Measurements from ENCODE around the gene HPN.

HPN gene

DNA sequence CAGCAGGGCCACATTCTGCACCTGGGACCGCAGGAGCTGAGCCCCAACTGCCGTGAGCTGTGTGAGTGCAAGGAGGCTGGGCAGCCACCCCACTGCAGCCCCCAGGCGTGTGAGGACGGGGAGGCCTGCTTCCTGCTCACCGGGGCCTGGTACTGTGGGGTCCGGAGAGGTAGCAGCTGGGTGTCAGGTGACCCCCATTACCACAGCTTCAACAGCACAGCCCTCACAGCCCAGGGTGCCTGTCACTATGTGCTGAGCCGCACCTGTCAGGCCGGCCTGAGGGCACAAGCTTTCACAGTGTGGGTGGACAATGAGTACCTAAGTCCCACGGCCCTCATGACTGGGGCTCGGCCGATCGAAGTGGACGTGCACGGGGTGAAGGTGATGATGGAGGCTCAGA is 38.3 kb downstream of the HPN start:
- no peak overlapping the region for H3K27ac ChIP-seq
- H3K4me3 ChIP-seq (ENCODE audit: low read depth, low read length): no peak overlapping the region
- no peak for DNase-seq
- H3K9me3 ChIP-seq (ENCODE audit: severe bottlenecking): peaks cover 13% of the 10 kb centered on the region
- H3K36me3 ChIP-seq: no peaks in the 10 kb centered on the region
- TF ChIP-seq, protein P1, sequence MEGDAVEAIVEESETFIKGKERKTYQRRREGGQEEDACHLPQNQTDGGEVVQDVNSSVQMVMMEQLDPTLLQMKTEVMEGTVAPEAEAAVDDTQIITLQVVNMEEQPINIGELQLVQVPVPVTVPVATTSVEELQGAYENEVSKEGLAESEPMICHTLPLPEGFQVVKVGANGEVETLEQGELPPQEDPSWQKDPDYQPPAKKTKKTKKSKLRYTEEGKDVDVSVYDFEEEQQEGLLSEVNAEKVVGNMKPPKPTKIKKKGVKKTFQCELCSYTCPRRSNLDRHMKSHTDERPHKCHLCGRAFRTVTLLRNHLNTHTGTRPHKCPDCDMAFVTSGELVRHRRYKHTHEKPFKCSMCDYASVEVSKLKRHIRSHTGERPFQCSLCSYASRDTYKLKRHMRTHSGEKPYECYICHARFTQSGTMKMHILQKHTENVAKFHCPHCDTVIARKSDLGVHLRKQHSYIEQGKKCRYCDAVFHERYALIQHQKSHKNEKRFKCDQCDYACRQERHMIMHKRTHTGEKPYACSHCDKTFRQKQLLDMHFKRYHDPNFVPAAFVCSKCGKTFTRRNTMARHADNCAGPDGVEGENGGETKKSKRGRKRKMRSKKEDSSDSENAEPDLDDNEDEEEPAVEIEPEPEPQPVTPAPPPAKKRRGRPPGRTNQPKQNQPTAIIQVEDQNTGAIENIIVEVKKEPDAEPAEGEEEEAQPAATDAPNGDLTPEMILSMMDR (IDR thresholded peaks at IDR 0.05; ENCODE audit: low read depth, low read length): no peak
- H3K27me3 ChIP-seq (ENCODE audit: insufficient read depth, low read depth, severe bottlenecking): no peaks in the 10 kb centered on the region

DNA sequence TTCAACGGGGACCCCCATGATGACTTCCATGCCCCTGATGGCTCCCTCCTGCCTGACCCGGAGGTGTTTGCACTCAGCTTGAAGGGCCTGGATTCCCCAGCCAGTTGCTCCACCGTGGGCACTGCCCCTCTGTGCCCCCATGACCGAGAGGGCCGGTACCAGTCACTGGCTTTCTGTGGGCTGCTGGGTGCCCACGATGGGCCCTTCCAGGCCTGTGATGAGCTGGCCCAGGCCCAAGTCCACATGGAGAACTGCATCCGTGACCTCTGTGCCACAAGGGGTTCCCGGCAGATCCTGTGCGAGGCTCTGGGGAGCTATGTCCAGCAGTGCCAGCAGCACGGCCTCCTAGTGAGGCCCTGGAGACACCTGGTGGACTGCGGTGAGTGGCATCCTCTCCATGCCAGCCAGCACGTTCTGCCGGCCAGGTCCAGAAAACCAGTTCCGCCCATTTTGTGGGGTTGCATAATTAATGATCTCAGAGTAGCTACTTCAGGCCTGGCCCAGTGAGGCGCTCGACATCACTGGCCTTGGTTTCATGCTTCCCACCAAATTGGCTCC is 39.2 kb downstream of the HPN start:
- no peak overlapping the region for H3K27ac ChIP-seq

DNA sequence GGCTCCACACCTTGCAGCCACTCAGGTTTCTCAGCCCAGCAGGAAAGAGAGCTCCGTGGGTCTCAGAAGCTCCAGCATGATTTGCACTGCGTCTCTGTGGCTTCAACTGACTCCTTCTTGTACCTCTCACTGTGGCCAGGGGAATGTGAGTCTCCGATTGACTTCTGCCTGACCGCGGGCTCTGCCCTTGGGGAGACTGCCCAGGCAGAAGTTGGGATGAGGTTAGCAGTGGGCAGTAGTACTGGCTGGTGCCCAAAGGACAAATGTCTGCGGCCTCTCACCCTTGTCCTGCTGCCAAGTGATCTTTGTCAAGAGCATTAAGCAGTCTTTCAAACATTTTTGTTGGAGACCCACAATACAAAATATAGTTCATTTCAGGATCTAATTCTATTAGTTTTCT is 39.7 kb downstream of the HPN start:
- DNase-seq: no peak
- TF ChIP-seq, protein P1 (IDR thresholded peaks at IDR 0.05; ENCODE audit: low read depth, low read length): no peak
- Histone ChIP-seq H3K4me3 (ENCODE audit: low read depth, low read length) (no peak overlapping the region), H3K27ac (no peak overlapping the region), H3K27me3 (ENCODE audit: insufficient read depth, low read depth, severe bottlenecking) (no peaks in the 10 kb centered on the region), H3K9me3 (ENCODE audit: severe bottlenecking) (peaks cover 13% of the 10 kb centered on the region), H3K36me3 (no peaks in the 10 kb centered on the region)

More for the DNA sequence above, 39.2 kb downstream of the HPN start:
- Histone ChIP-seq H3K4me3 (ENCODE audit: low read depth, low read length) (no peak overlapping the region), H3K9me3 (ENCODE audit: severe bottlenecking) (peaks cover 13% of the 10 kb centered on the region), H3K27me3 (ENCODE audit: insufficient read depth, low read depth, severe bottlenecking) (no peaks in the 10 kb centered on the region), H3K36me3 (no peaks in the 10 kb centered on the region)
- TF ChIP-seq, protein P1 (IDR thresholded peaks at IDR 0.05; ENCODE audit: low read depth, low read length): no peak
- no peak for DNase-seq

DNA sequence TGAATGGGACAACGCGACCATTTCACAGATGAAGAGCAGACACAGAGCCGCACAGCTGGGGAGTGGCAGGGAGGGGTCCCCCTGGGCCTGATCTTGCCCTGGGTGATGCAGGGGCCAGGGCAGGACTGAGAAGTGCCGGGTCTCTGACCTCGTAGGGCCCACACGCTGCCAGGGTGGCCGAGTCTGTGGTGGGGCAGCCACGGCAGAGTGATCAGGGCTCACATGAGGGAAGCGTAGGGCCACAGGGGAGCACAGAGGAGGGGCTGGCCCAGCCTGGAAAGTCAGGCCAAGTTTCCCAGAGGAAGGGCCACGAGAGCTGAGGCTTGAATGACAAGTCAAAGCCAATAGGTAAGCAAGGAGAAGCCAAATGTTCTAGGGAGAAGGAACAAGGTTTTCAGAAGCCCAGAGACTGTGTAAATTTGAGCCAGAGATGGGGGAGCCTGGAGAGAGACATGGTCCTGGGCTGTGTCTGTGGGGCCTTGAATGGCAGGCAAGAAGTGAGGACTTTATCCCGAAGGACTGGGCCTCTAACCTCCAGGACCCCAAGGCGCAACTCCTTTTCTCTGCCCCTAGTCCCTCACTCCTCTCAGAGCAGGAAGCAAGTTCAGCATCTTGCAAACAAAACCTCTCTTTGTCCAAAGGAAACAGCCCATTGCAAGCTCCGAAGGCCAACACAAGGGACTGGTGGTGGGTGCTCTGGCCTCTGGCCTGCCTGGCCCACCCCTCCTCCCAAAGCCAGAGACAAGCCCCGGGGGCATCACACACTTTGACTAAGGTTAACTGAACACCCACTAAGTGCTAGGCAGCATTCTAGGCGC is 42.4 kb downstream of the HPN start:
- Histone ChIP-seq H3K27ac (no peak overlapping the region), H3K9me3 (ENCODE audit: severe bottlenecking) (peaks cover 13% of the 10 kb centered on the region), H3K27me3 (ENCODE audit: insufficient read depth, low read depth, severe bottlenecking) (no peaks in the 10 kb centered on the region), H3K4me3 (ENCODE audit: low read depth, low read length) (no peak overlapping the region), H3K36me3 (no peaks in the 10 kb centered on the region)
- DNase-seq: no peak
- TF ChIP-seq, protein P1 (IDR thresholded peaks at IDR 0.05; ENCODE audit: low read depth, low read length): no peak

DNA sequence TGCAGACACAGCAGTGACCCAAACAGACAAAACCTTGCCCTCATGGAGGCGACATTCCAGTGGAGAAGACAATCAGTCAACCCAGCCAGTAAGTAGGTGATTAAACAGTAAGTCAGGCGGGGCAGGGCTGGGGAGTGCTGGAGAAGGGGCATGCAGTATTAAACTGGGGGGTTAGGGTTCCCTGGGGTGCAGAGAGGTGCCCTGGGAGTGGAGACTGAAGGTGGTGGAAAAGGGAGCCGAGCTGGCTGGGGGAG is 42.9 kb downstream of the HPN start:
- Histone ChIP-seq H3K4me3 (ENCODE audit: low read depth, low read length) (no peak overlapping the region), H3K27me3 (ENCODE audit: insufficient read depth, low read depth, severe bottlenecking) (no peaks in the 10 kb centered on the region), H3K9me3 (ENCODE audit: severe bottlenecking) (peaks cover 13% of the 10 kb centered on the region), H3K27ac (no peak overlapping the region), H3K36me3 (no peaks in the 10 kb centered on the region)
- DNase-seq: no peak
- TF ChIP-seq, protein P1 (IDR thresholded peaks at IDR 0.05; ENCODE audit: low read depth, low read length): no peak

DNA sequence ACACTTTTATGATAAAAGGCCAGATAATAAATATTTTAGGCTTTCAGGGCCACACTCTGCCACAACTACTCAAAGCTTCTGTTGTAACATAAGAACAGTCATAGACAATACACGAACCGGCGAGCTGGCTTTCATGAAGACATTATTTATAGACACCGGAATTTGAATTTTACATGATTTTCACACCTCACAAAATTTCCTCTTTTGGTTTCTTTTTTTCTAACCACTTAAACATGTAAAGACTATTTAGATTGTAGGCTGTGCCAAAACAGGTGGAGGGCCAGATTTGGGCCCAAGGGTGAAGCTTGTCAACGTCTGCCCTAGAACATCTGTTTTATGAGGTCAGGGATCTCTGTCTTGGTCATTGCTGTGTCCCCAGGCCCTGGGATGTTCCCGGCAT is 44.4 kb downstream of the HPN start:
- H3K27me3 ChIP-seq (ENCODE audit: insufficient read depth, low read depth, severe bottlenecking): no peaks in the 10 kb centered on the region
- no peak overlapping the region for H3K27ac ChIP-seq
- no peak overlapping the region for H3K4me3 ChIP-seq (ENCODE audit: low read depth, low read length)
- TF ChIP-seq, protein P1 (IDR thresholded peaks at IDR 0.05; ENCODE audit: low read depth, low read length): no peak
- H3K36me3 ChIP-seq: no peaks in the 10 kb centered on the region
- no peak for DNase-seq
- peaks cover 13% of the 10 kb centered on the region for H3K9me3 ChIP-seq (ENCODE audit: severe bottlenecking)

Data from WERI-Rb-1 (cell line).